Measurements from ENCODE around the gene NANOS1. TPM values are rescaled to one million over a fixed set of nuclear protein-coding genes. Genes with fewer than 3 reads are reported as not detected.

NANOS1 gene
- total and polyA plus RNA-seq, 9 of the 15 experiments (the other 6 are each of a cell fraction or from before 2014, with no cell fraction given) = 0.14 to 1.6 (median 0.83) TPM; not detected in 1

DNA sequence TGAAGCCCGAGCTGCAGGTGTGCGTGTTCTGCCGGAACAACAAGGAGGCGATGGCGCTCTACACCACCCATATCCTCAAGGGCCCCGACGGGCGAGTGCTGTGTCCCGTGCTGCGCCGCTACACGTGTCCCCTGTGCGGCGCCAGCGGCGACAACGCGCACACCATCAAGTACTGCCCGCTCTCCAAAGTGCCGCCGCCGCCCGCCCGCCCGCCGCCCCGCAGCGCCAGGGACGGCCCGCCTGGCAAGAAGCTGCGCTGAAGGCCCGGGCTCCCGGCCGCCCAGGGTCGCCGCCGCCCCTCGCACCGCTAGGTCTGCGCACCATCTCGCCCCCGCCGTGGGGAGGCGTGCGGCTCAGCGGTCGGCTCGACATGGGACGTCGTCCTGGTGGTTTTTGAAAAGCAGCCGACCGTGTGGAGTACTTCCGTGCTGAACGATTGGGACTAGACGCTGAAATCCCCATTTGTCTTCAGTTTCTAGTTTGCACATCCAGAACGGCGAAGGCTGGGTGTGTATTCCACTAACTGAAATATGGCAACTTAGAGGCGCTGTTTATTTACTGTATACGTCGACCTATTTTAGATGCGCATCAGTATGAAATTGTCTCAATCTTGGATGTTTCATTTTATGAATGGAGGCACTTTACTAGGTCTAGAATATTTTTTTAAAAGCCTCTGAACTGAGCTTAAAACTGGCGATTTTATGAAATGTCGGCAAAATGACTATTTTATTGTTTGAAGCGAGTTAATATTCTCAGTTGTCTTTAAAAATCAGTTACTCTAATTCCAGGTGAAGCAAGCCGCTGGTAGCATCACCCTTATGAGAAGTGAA lies 1.1 kb downstream of the NANOS1 start (continued):
- TF ChIP-seq, protein P1, sequence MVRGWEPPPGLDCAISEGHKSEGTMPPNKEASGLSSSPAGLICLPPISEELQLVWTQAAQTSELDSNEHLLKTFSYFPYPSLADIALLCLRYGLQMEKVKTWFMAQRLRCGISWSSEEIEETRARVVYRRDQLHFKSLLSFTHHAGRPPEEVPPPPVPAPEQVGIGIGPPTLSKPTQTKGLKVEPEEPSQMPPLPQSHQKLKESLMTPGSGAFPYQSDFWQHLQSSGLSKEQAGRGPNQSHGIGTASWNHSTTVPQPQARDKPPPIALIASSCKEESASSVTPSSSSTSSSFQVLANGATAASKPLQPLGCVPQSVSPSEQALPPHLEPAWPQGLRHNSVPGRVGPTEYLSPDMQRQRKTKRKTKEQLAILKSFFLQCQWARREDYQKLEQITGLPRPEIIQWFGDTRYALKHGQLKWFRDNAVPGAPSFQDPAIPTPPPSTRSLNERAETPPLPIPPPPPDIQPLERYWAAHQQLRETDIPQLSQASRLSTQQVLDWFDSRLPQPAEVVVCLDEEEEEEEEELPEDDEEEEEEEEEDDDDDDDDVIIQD (CRISPR knock-in tag; IDR thresholded peaks at IDR 0.05) = no peak
- TF ChIP-seq TCF7L2 (IDR thresholded peaks at IDR 0.05; ENCODE audit: low read depth, low read length) (no peak), PRMT5 (CRISPR knock-in tag; IDR thresholded peaks at IDR 0.05) (no peak), TAF1 (IDR thresholded peaks at IDR 0.05; ENCODE audit: control insufficient read depth, extremely low read depth, insufficient read depth, low read length, severe bottlenecking) (no peak), ZFX (CRISPR knock-in tag; IDR thresholded peaks at IDR 0.05) (0 out of 2 replicates have a peak, but pooled peaks have one; percentile 29), ZFP1 (CRISPR knock-in tag; IDR thresholded peaks at IDR 0.05) (no peak), FOXP1 (CRISPR knock-in tag; IDR thresholded peaks at IDR 0.05) (0 out of 2 replicates have a peak, but pooled peaks have one; percentile 68), NFIC (IDR thresholded peaks at IDR 0.05) (0 out of 2 replicates have a peak, but pooled peaks have one; percentile 12), ZNF668 (CRISPR knock-in tag; IDR thresholded peaks at IDR 0.05) (no peak), RFX7 (CRISPR knock-in tag; IDR thresholded peaks at IDR 0.05) (no peak)
- TF ChIP-seq, protein P2, sequence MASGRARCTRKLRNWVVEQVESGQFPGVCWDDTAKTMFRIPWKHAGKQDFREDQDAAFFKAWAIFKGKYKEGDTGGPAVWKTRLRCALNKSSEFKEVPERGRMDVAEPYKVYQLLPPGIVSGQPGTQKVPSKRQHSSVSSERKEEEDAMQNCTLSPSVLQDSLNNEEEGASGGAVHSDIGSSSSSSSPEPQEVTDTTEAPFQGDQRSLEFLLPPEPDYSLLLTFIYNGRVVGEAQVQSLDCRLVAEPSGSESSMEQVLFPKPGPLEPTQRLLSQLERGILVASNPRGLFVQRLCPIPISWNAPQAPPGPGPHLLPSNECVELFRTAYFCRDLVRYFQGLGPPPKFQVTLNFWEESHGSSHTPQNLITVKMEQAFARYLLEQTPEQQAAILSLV (tag; IDR thresholded peaks at IDR 0.05) = no peak
- TF ChIP-seq, protein P3, sequence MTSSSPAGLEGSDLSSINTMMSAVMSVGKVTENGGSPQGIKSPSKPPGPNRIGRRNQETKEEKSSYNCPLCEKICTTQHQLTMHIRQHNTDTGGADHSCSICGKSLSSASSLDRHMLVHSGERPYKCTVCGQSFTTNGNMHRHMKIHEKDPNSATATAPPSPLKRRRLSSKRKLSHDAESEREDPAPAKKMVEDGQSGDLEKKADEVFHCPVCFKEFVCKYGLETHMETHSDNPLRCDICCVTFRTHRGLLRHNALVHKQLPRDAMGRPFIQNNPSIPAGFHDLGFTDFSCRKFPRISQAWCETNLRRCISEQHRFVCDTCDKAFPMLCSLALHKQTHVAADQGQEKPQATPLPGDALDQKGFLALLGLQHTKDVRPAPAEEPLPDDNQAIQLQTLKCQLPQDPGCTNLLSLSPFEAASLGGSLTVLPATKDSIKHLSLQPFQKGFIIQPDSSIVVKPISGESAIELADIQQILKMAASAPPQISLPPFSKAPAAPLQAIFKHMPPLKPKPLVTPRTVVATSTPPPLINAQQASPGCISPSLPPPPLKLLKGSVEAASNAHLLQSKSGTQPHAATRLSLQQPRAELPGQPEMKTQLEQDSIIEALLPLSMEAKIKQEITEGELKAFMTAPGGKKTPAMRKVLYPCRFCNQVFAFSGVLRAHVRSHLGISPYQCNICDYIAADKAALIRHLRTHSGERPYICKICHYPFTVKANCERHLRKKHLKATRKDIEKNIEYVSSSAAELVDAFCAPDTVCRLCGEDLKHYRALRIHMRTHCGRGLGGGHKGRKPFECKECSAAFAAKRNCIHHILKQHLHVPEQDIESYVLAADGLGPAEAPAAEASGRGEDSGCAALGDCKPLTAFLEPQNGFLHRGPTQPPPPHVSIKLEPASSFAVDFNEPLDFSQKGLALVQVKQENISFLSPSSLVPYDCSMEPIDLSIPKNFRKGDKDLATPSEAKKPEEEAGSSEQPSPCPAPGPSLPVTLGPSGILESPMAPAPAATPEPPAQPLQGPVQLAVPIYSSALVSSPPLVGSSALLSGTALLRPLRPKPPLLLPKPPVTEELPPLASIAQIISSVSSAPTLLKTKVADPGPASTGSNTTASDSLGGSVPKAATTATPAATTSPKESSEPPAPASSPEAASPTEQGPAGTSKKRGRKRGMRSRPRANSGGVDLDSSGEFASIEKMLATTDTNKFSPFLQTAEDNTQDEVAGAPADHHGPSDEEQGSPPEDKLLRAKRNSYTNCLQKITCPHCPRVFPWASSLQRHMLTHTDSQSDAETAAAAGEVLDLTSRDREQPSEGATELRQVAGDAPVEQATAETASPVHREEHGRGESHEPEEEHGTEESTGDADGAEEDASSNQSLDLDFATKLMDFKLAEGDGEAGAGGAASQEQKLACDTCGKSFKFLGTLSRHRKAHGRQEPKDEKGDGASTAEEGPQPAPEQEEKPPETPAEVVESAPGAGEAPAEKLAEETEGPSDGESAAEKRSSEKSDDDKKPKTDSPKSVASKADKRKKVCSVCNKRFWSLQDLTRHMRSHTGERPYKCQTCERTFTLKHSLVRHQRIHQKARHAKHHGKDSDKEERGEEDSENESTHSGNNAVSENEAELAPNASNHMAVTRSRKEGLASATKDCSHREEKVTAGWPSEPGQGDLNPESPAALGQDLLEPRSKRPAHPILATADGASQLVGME (CRISPR knock-in tag; IDR thresholded peaks at IDR 0.05) = no peak
- TF ChIP-seq, protein P4, sequence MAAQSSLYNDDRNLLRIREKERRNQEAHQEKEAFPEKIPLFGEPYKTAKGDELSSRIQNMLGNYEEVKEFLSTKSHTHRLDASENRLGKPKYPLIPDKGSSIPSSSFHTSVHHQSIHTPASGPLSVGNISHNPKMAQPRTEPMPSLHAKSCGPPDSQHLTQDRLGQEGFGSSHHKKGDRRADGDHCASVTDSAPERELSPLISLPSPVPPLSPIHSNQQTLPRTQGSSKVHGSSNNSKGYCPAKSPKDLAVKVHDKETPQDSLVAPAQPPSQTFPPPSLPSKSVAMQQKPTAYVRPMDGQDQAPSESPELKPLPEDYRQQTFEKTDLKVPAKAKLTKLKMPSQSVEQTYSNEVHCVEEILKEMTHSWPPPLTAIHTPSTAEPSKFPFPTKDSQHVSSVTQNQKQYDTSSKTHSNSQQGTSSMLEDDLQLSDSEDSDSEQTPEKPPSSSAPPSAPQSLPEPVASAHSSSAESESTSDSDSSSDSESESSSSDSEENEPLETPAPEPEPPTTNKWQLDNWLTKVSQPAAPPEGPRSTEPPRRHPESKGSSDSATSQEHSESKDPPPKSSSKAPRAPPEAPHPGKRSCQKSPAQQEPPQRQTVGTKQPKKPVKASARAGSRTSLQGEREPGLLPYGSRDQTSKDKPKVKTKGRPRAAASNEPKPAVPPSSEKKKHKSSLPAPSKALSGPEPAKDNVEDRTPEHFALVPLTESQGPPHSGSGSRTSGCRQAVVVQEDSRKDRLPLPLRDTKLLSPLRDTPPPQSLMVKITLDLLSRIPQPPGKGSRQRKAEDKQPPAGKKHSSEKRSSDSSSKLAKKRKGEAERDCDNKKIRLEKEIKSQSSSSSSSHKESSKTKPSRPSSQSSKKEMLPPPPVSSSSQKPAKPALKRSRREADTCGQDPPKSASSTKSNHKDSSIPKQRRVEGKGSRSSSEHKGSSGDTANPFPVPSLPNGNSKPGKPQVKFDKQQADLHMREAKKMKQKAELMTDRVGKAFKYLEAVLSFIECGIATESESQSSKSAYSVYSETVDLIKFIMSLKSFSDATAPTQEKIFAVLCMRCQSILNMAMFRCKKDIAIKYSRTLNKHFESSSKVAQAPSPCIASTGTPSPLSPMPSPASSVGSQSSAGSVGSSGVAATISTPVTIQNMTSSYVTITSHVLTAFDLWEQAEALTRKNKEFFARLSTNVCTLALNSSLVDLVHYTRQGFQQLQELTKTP (IDR thresholded peaks at IDR 0.05; ENCODE audit: low read depth in 1 of 2, partially characterized antibody in 2 of 2) = no peak
